ENCODE measurements around the gene ATOX1. TPM values are rescaled to one million over a fixed set of nuclear protein-coding genes. Genes with fewer than 3 reads are reported as not detected.
A peak's percentile ranks its signal among the peaks of the same experiment; 100 is the strongest.

ATOX1 gene
- total and polyA plus RNA-seq, 10 of the 15 experiments (the other 5 are each of a cell fraction or from before 2014, with no cell fraction given): 130 to 642 (median 245) TPM

GRCh38 chr5:151703227-151703626 lies 55.2 kb downstream of the ATOX1 start:
- peak; percentile 96 for ATAC-seq
- in situ Hi-C loops (cut with MboI): no loop called here
- RAD21 ChIA-PET (ENCODE audit: unreplicated experiment): interaction anchor here (1.3 to 2.5 kb wide), 6 partner anchors 18 to 68 kb away, joined by 3 to 29 read pairs (median 7); partner anchors contain the start of gene G3BP1
- peaks cover 43% of the 10 kb centered on the region for H3K4me1 ChIP-seq (ENCODE audit: control insufficient read depth, insufficient read depth, low read length)
- no peaks in the 10 kb centered on the region for H3K9me3 ChIP-seq (replicated peaks; ENCODE audit: control insufficient read depth, insufficient read depth, low read length)
- peak overlapping the region; percentile 20; the same call in 1 of the 2 replicates for H2AFZ ChIP-seq (ENCODE audit: control insufficient read depth, low read depth, low read length)
- H3K4me3 ChIP-seq: no peak overlapping the region
- no peaks in the 10 kb centered on the region for H3K27me3 ChIP-seq (replicated peaks in 1 of 2; ENCODE audit: control insufficient read depth in 2 of 2, insufficient read depth in 2 of 2, low read length in 1 of 2)
- H3K4me2 ChIP-seq (ENCODE audit: control insufficient read depth, insufficient read depth): peak overlapping the region; percentile 82
- BruUV-seq (replicated peaks): no TSS peak
- CTCF ChIA-PET: interaction anchor here (1.0 to 9.0 kb wide), 8 partner anchors 12 to 69 kb away, joined by 3 to 88 read pairs (median 8); partner anchors contain the start of gene G3BP1
- peak; percentile 70 for DNase-seq (ENCODE audit: low read depth, low spot score)
- H3K27ac ChIP-seq (ENCODE audit: control insufficient read depth, insufficient read depth): peak overlapping the region; percentile 87
- 3% methylated on average over 1 of the region's 1 CpG for WGBS (ENCODE audit: insufficient coverage, insufficient replicate concordance, low lambda C conversion rate, missing lambda C conversion rate)
- peak overlapping the region; percentile 42 for H3K9ac ChIP-seq (ENCODE audit: control insufficient read depth, insufficient read depth, low read length)
- H3K79me2 ChIP-seq (ENCODE audit: control insufficient read depth, insufficient read depth, low read length): no peaks in the 10 kb centered on the region
- H3K36me3 ChIP-seq (ENCODE audit: control insufficient read depth in 2 of 2, insufficient read depth in 2 of 2, low read length in 1 of 2): no peaks in the 10 kb centered on the region
- no peak for FAIRE-seq
- intact Hi-C loops (cut with micrococcal nuclease; ENCODE audit: unreplicated experiment): loop anchor here (5.0 kb wide), 1 partner anchor 41 kb away; no protein-coding TSS in a partner anchor
- SMC1A ChIA-PET (ENCODE audit: uncharacterized antibody, unreplicated experiment): interaction anchor here (0.7 to 6.4 kb wide), 14 partner anchors 8 to 157 kb away, joined by 3 to 103 read pairs (median 4); no protein-coding TSS in a partner anchor
- POLR2A ChIA-PET: interaction anchor here (0.8 kb wide), 1 partner anchor 17 kb away, joined by 6 read pairs; no protein-coding TSS in a partner anchor
- no peaks in the 10 kb centered on the region for H4K20me1 ChIP-seq (ENCODE audit: control insufficient read depth, insufficient read depth)
- TF ChIP-seq EP300 (IDR thresholded peaks at IDR 0.05; ENCODE audit: borderline replicate concordance in 1 of 2, control insufficient read depth in 1 of 2, low read depth in 2 of 2, low read length in 2 of 2) (0 out of 4 replicates have a peak, but pooled peaks of 1 of the 2 experiments have one; percentile 31), NFIC (IDR thresholded peaks at IDR 0.05; ENCODE audit: low read depth, low read length) (peak; percentile 63), PAX5 (IDR thresholded peaks at IDR 0.05; ENCODE audit: borderline replicate concordance, low read depth, low read length) (no peak), RUNX3 (IDR thresholded peaks at IDR 0.05; ENCODE audit: low read length) (peak; percentile 36; the same call in 1 of the 2 replicates), POLR2A (IDR thresholded peaks at IDR 0.05; ENCODE audit: low read depth, low read length) (peak; percentile 41; the same call in 1 of the 2 replicates), ATF2 (IDR thresholded peaks at IDR 0.05; ENCODE audit: low read length) (peak; percentile 68; the same call in 1 of the 2 replicates), CHD2 (IDR thresholded peaks at IDR 0.05; ENCODE audit: borderline replicate concordance, low read depth, low read length) (no peak), ZBTB40 (IDR thresholded peaks at IDR 0.05; ENCODE audit: borderline replicate concordance) (no peak), PKNOX1 (IDR thresholded peaks at IDR 0.05) (no peak), MTA3 (IDR thresholded peaks at IDR 0.05; ENCODE audit: borderline replicate concordance, low read length) (0 out of 2 replicates have a peak, but pooled peaks have one; percentile 19), IRF5 (IDR thresholded peaks at IDR 0.05; ENCODE audit: borderline replicate concordance) (no peak), CREM (IDR thresholded peaks at IDR 0.05; ENCODE audit: low read depth) (0 out of 2 replicates have a peak, but pooled peaks have one; percentile 32), ZBTB33 (IDR thresholded peaks at IDR 0.05) (no peak)
